GM21390 (cell line): ENCODE data around the gene WFDC5.
"Not testable (repeated sequence)": the region's sequence is repeated elsewhere in the genome, so short reads cannot be mapped to it uniquely, and the experiment has no call there.

Experiments
- ATAC-seq: cut with Tn5 transposase; IDR thresholded peaks from one replicate; pipeline ENCODE4 v1.9.1; 2021; ENCODE audit not compliant: unreplicated experiment

The WFDC5 gene

GRCh38 chr20:45114465-45115385 is at the start of gene WFDC5:
Gene WFDC5 (minus strand): TSS chr20:45115174. CDS start chr20:45115083, 91 bp downstream.
- ATAC-seq: no peak

DNA sequence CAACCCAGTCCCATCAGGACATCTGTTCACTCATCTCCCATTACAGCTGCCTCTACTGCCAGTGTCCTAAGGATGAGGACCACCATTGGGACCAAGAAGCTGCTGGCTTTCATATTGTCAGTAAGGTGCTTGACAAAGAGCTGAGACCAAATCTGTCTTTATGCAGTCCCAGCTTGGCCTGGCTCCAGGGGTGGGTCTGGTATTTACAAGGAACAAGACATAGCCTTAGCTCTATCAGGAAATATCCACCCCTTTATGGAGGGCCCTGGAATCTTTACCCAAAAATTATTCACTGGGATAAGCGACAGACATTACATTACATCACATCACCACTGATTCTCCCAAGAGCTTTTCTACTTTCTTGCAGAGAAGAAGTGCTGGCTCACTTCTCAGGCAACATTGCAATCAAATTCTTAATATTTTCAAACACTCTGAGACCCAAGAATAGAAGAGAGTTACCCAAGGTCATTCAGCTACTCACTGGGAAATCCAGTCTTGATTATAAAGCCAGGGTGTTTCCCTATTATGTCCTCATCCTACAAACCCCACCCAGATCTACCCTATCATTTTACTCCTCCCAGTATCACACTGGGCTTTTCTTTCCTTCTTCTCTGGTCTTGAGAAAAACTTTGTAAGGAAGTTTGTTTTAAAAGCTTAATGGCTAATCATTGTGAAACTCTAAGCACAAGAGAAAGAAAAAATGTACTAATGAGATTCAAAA is 48.3 kb upstream of the WFDC5 start:
- no peak for ATAC-seq

- no peak for ATAC-seq
Measured at GRCh38 chr20:45157962-45158361, 43.0 kb upstream of the WFDC5 start.

GRCh38 chr20:45156713-45157112 is 41.7 kb upstream of the WFDC5 start:
- ATAC-seq: no peak

DNA sequence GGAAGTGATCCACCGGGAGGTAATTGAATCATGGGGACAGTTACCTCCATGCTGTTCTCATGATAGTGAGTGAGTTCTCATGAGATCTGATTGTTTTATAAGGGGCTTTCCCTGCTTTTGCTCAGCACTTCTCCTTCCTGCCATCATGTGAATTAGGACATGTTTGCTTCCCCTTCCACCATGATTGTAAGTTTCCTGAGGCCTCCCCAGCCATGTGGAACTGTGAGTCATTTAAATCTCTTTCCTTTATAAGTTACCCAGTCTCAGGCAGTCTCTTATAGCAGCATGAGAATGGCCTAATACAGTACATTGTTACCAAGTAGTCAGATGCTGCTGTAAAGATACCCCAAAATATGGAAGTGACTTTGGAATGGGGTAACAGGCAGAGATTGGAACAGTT is 39.8 kb upstream of the WFDC5 start:
- not testable (repeated sequence) for ATAC-seq

GRCh38 chr20:45154183-45154582 is 39.2 kb upstream of the WFDC5 start:
- ATAC-seq: no peak

GRCh38 chr20:45153752-45154151 is 38.8 kb upstream of the WFDC5 start:
- ATAC-seq: no peak

GRCh38 chr20:45153147-45153546 is 38.2 kb upstream of the WFDC5 start:
- ATAC-seq: no peak

- ATAC-seq: no peak
Measured at GRCh38 chr20:45152405-45152804, 37.4 kb upstream of the WFDC5 start.

GRCh38 chr20:45149062-45149461 is 34.1 kb upstream of the WFDC5 start:
- no peak for ATAC-seq

- no peak for ATAC-seq
Measured at GRCh38 chr20:45140836-45141235, 25.9 kb upstream of the WFDC5 start.

- ATAC-seq: not testable (repeated sequence)
Measured at GRCh38 chr20:45139733-45140375, 24.9 kb upstream of the WFDC5 start.

DNA sequence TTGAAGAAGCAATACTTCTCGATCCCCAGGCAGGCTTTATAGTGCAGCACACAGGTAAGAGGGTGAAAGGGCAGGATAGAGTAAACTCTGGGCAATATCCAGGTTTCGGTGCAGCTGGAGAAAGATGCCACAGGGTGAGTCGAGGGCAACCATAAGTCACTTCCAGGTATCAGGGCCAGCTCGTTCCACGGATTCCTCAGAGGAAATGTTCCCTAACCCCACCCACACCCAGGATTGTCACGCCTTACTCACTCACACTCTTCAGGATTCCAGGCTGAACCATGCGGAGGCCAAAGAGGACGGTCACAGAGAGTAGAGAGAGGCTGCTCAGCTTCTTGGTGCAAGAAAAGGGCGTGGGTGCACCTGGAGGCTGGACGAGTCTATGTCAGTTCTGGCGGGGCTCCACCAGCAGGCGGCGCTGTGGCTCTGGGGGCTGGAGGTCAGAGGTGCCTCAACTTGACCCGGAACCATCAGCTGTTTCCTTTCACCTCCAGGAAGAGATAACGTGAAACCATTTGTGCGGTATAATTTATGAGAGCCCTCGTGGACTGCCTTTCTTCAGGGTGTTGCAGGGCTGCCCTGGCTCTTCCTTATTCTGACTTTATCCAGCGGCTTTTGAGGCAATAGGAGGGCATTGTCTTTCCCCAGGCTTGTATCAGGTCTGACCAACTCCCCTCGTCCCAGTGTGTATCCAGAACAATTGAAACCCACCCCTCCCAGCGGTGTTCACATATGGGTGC is 23.8 kb upstream of the WFDC5 start:
- ATAC-seq: no peak

DNA sequence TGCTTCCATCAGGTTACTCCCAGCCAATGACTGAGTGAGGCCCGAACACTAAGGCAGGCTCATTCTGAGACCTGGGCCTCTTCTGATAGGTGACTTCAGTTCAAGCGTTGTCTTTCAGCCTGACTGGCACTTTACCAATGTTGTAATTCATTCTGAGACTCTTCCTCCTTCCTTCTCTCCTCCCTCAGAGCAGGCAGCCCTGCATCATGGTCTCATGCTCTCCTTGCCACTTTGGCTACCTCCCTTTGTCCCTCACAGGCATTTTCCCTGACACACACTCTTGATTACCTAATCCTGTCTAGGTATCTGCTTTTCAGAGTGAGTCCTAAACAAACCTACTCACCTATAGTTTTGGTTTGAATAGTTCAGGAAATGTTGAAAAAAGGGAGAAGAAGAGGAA is 21.9 kb upstream of the WFDC5 start:
- ATAC-seq: no peak

DNA sequence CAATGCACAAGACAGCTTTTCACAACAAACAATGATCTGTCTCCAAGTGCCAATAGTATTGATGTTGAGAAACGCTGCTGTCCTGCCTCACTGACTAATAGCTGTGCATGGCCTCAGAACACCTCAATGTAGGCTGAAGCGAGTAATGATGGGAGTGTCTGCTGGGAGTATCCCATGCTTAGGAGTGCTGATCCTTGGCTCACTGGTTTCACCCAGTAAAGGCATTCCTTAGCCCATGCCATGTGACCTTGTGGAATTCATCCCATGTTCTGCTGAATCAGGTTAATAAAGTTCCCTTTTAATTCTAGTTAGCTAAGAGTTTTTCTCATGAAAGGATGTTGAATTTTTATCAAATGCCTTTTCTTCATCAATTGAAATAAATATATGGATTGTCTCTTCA is 13.1 kb upstream of the WFDC5 start:
- ATAC-seq: no peak

DNA sequence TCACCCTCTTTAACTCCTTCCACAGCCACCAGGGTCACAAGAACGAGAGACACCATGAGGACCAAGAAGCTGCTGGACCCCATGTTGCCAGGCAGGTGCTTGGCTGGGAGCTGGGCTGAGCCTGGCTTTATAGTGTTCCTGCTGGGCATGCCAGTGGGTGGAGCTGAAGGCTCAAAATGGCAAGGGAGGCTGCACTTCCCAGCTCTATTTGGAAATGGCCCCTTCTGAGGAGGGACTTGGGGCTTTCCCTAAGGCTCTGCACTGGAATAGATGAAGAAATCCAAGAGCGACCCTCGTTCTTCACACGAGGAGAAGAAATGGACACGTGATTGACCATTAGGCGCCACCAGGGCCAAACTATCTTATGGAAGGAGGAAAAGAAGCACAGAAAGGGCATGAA is 9.4 kb upstream of the WFDC5 start, which contains the start of gene WFDC12:
Gene WFDC12 (minus strand): TSS at position 101 of the 400 bp plus-strand sequence. CDS start 18 bp downstream, at position 83.
- ATAC-seq: no peak

DNA sequence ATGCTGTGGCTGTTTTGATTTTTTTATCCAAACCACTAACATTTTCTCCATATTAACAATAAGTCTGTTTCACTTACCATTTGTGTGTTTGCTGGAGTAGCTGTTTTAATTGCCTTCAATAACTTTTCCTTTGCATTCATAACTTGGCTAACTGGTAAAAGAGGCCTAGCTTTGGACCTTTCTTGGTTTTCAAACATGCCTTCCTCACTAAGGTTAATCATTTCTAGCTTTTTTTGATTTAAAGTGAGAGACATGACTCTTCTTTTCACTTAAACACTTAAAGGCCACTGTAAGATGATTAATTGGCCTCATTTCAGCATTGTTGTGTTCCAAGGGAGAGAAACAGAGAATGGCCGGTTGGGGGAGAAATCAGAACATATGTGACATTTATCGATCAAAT is 6.4 kb upstream of the WFDC5 start:
- no peak for ATAC-seq

GRCh38 chr20:45119556-45120266 is 4.7 kb upstream of the WFDC5 start:
- no peak for ATAC-seq

DNA sequence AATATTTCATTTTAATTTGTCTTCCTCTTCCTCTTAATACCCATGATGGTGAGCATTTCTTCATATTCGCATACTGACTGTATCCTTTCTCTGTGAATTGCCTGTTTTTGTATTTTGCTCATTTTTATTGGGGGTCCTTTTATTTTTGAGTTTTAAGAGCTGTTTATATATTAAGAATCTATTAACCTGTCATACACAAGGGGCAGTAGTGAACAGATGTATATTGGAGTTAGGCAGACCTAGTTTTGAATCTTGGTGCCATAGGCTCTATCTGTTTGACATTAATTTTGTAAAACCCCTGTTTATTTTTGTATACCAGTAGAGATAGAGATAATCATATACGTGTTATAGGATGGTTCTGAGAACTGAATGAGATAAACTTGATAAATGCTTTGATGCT is 3.1 kb upstream of the WFDC5 start:
- ATAC-seq: no peak

GRCh38 chr20:45117581-45117980 is 2.6 kb upstream of the WFDC5 start:
- ATAC-seq: no peak
